H1 (cell line): Measurements from ENCODE around the gene RIPOR2. TPM values are rescaled to one million over a fixed set of nuclear protein-coding genes. Genes with fewer than 3 reads are reported as not detected.

ENCODE experiments used
- CTCF ChIA-PET: fragments of 300-600 bp; sonication (Branson Sonifier 250); formaldehyde crosslinking; loops from one replicate; lab custom pipeline; 2021; ENCODE audit not compliant: partially characterized antibody; lab: Charles Lee
- POLR2A ChIA-PET: fragments of 300-600 bp; sonication (Branson Sonifier 250); formaldehyde crosslinking; loops from one replicate; lab custom pipeline; 2021; ENCODE audit warnings: inconsistent platforms; ENCODE audit not compliant: partially characterized antibody; lab: Charles Lee
- DNase-seq, 2 experiments: peaks; one replicate each; pipeline versions ENCODE4 v3.0.0 to v3.0.0-alpha.2; 2010 to 2022; ENCODE audit warnings: low spot score in 2 of 2, low read depth in 1 of 2, mixed read lengths in 1 of 2
- FAIRE-seq: peaks from 2 replicates; lab custom pipeline; 2011; peaks lifted over from hg19 to GRCh38; lab: Jason Lieb, UNC
- H2AFZ ChIP-seq: 2 replicates; pipeline ENCODE4 v1.8.1; 2012; ENCODE audit warnings: low read length, inconsistent platforms
- H2AK5ac ChIP-seq: 2 replicates; pipeline ENCODE4 v1.6.1; 2013; ENCODE audit warnings: low read depth, low read length
- H2BK120ac ChIP-seq: replicated peaks from 2 replicates; pipeline ENCODE3; 2013; ENCODE audit warnings: low read depth, low read length, inconsistent platforms
- H2BK12ac ChIP-seq: 2 replicates; pipeline ENCODE4 v1.6.1; 2013; ENCODE audit warnings: low read depth, low read length
- H2BK15ac ChIP-seq: 2 replicates; pipeline ENCODE4 v1.6.1; 2013; ENCODE audit warnings: low read length
- H2BK20ac ChIP-seq: 2 replicates; pipeline ENCODE4 v1.6.1; 2013; ENCODE audit warnings: low read length
- H2BK5ac ChIP-seq: 2 replicates; pipeline ENCODE4 v1.6.1; 2013; ENCODE audit warnings: low read depth, low read length
- H3K14ac ChIP-seq: 2 replicates; pipeline ENCODE4 v1.6.1; 2013; ENCODE audit warnings: inconsistent platforms; ENCODE audit not compliant: insufficient read length
- H3K18ac ChIP-seq: 2 replicates; pipeline ENCODE4 v1.6.1; 2013; ENCODE audit warnings: low read length; ENCODE audit errors: extremely low read depth
- H3K23ac ChIP-seq: 2 replicates; pipeline ENCODE4 v1.6.1; 2013; ENCODE audit warnings: inconsistent platforms; ENCODE audit not compliant: insufficient read length
- H3K23me2 ChIP-seq: 2 replicates; pipeline ENCODE4 v1.6.1; 2013; ENCODE audit warnings: low read depth, low read length
- H3K27ac ChIP-seq: 2 replicates; pipeline ENCODE4 v1.6.1; 2011; ENCODE audit warnings: low read depth, low read length, inconsistent platforms
- H3K27me3 ChIP-seq, 4 experiments: replicated peaks in 1 of 4; 1 replicate in 1 of 4; 2 replicates in 3 of 4; pipeline versions ENCODE4 v1.6.1 to v1.8.1; 2011 to 2013; ENCODE audit warnings: low read length in 3 of 4, mild to moderate bottlenecking in 3 of 4, inconsistent platforms in 2 of 4, mixed read lengths in 2 of 4, moderate library complexity in 1 of 4; ENCODE audit not compliant: control insufficient read depth in 3 of 4, insufficient read depth in 3 of 4; ENCODE audit errors: extremely low read depth in 1 of 4
- H3K36me3 ChIP-seq, 4 experiments: 2 replicates each; pipeline versions ENCODE4 v1.6.1 to v1.8.1; 2011 to 2013; ENCODE audit warnings: mild to moderate bottlenecking in 4 of 4, low read length in 3 of 4, moderate library complexity in 2 of 4, control low read depth in 1 of 4, inconsistent platforms in 1 of 4; ENCODE audit not compliant: insufficient read depth in 4 of 4, control insufficient read depth in 2 of 4
- H3K4ac ChIP-seq: replicated peaks from 2 replicates; pipeline ENCODE3; 2013; ENCODE audit warnings: low read length, low read depth, mixed read lengths, inconsistent platforms; ENCODE audit not compliant: insufficient read length
- H3K4me1 ChIP-seq, 4 experiments: replicated peaks in 1 of 4; 1 replicate in 1 of 4; 2 replicates in 3 of 4; pipeline versions ENCODE4 v1.6.1 to v1.8.1; 2011 to 2013; ENCODE audit warnings: low read length in 3 of 4, inconsistent platforms in 2 of 4, mixed read lengths in 1 of 4; ENCODE audit not compliant: insufficient read depth in 4 of 4, control insufficient read depth in 3 of 4
- H3K4me2 ChIP-seq, 2 experiments: 2 replicates each; pipeline versions ENCODE4 v1.6.1 to v1.8.1; 2011 to 2013; ENCODE audit warnings: low read depth in 2 of 2, low read length in 2 of 2, control low read depth in 1 of 2, inconsistent platforms in 1 of 2, mild to moderate bottlenecking in 1 of 2; ENCODE audit not compliant: insufficient read depth in 1 of 2
- H3K4me3 ChIP-seq, 4 experiments: fragments of 200-600, 300-600 bp in 1 of 4; sonication (generic), shearing (Covaris generic), sonication (Bioruptor Twin) in 1 of 4; 2 replicates each; pipeline versions ENCODE4 v1.5.1 to v1.8.1; 2011 to 2016; ENCODE audit warnings: low read length in 4 of 4, low read depth in 3 of 4, control low read depth in 2 of 4, inconsistent platforms in 2 of 4, mild to moderate bottlenecking in 2 of 4, mixed read lengths in 1 of 4, moderate library complexity in 1 of 4; ENCODE audit not compliant: insufficient read depth in 2 of 4; ENCODE audit errors: extremely low read depth in 1 of 4
- H3K56ac ChIP-seq: replicated peaks from 2 replicates; pipeline ENCODE3; 2013; ENCODE audit warnings: low read depth, mild to moderate bottlenecking, mixed read lengths, low read length, inconsistent platforms; ENCODE audit not compliant: insufficient read length
- H3K79me1 ChIP-seq: 2 replicates; pipeline ENCODE4 v1.6.1; 2013; ENCODE audit warnings: low read depth, low read length, control low read depth
- H3K79me2 ChIP-seq, 2 experiments: 2 replicates each; pipeline versions ENCODE4 v1.6.1 to v1.8.1; 2012 to 2013; ENCODE audit warnings: low read length in 2 of 2, mild to moderate bottlenecking in 2 of 2, inconsistent platforms in 1 of 2; ENCODE audit not compliant: insufficient read depth in 2 of 2, control insufficient read depth in 1 of 2
- H3K9ac ChIP-seq, 4 experiments: replicated peaks in 1 of 4; 1 replicate in 1 of 4; 2 replicates in 3 of 4; pipeline versions ENCODE4 v1.6.1 to v1.8.1; 2011 to 2013; ENCODE audit warnings: low read depth in 3 of 4, low read length in 3 of 4, control low read depth in 2 of 4, mild to moderate bottlenecking in 2 of 4, moderate library complexity in 2 of 4, inconsistent platforms in 1 of 4; ENCODE audit errors: extremely low read depth in 1 of 4
- H3K9me3 ChIP-seq, 2 experiments: 2 replicates each; pipeline versions ENCODE4 v1.6.1 to v1.8.1; 2012 to 2013; ENCODE audit warnings: mild to moderate bottlenecking in 2 of 2, moderate library complexity in 2 of 2, control low read depth in 1 of 2, inconsistent platforms in 1 of 2, low read depth in 1 of 2, low read length in 1 of 2, mixed read lengths in 1 of 2; ENCODE audit not compliant: insufficient read depth in 2 of 2
- H4K20me1 ChIP-seq, 2 experiments: replicated peaks in 1 of 2; 2 replicates each; pipeline versions ENCODE3 to v1.8.1; 2011 to 2013; ENCODE audit warnings: inconsistent platforms in 2 of 2, low read length in 2 of 2, mild to moderate bottlenecking in 1 of 2; ENCODE audit not compliant: insufficient read depth in 2 of 2, control insufficient read depth in 1 of 2
- H4K5ac ChIP-seq: 2 replicates; pipeline ENCODE4 v1.6.1; 2013; ENCODE audit warnings: low read length, low read depth, mixed read lengths, inconsistent platforms; ENCODE audit not compliant: insufficient read length
- H4K8ac ChIP-seq: 2 replicates; pipeline ENCODE4 v1.8.0; 2013; ENCODE audit warnings: mild to moderate bottlenecking, moderate library complexity, low read length, inconsistent platforms; ENCODE audit not compliant: insufficient read depth; ENCODE audit errors: extremely low read depth
- H4K91ac ChIP-seq: replicated peaks from 2 replicates; pipeline ENCODE3; 2013; ENCODE audit warnings: low read length, mixed read lengths, inconsistent platforms; ENCODE audit not compliant: insufficient read length
- BRCA1 ChIP-seq: IDR thresholded peaks from 2 replicates; pipeline ENCODE4 v1.6.1; 2012; ENCODE audit warnings: low read depth, low read length, improper control_type of control experiment
- CBX8 ChIP-seq: fragments of 300-800, 300-1000 bp; sonication (generic); IDR thresholded peaks from 2 replicates; pipeline ENCODE4 v1.7.1; 2016; ENCODE audit warnings: low read depth, low read length, borderline replicate concordance
- CHD2 ChIP-seq: IDR thresholded peaks from 2 replicates; pipeline ENCODE4 v1.6.1; 2012; ENCODE audit warnings: low read length, improper control_type of control experiment
- CREB1 ChIP-seq: IDR thresholded peaks from 2 replicates; pipeline ENCODE4 v1.6.1; 2012; ENCODE audit warnings: inconsistent platforms
- CTBP2 ChIP-seq: IDR thresholded peaks from 2 replicates; pipeline ENCODE4 v1.7.0; 2011; ENCODE audit warnings: borderline replicate concordance, mild to moderate bottlenecking, moderate library complexity, mixed read lengths, low read length; ENCODE audit not compliant: insufficient read depth, insufficient read length
- EZH2 ChIP-seq: fragments of 200-600 bp; sonication (generic); IDR thresholded peaks from 2 replicates; pipeline ENCODE4 v1.7.1; 2012; ENCODE audit warnings: low read depth, mild to moderate bottlenecking, moderate library complexity, low read length, inconsistent platforms; ENCODE audit not compliant: severe bottlenecking
- RNF2 ChIP-seq: fragments of 200-900, 300-1000 bp; sonication (generic); IDR thresholded peaks from 2 replicates; pipeline ENCODE4 v1.7.1; 2016; ENCODE audit warnings: borderline replicate concordance, low read depth, mild to moderate bottlenecking, antibody characterized with exemption, low read length; ENCODE audit not compliant: poor library complexity, severe bottlenecking; ENCODE audit errors: missing control alignments
- ZNF274 ChIP-seq: IDR thresholded peaks from 2 replicates; pipeline ENCODE4 v1.7.0; 2012; ENCODE audit warnings: low read length, borderline replicate concordance; ENCODE audit errors: extremely low read depth
- WGBS, 2 experiments: shearing (Covaris generic) in 1 of 2; methylation state at CpG; one replicate each; pipeline versions ENCODE4 v1.1.6 to v1.1.7; 2013 to 2015; ENCODE audit warnings: low lambda C conversion rate in 2 of 2, mixed read lengths in 2 of 2, inconsistent platforms in 1 of 2, low coverage in 1 of 2, missing lambda C conversion rate in 1 of 2; ENCODE audit not compliant: insufficient replicate concordance in 2 of 2, insufficient coverage in 1 of 2, insufficient read length in 1 of 2; ENCODE audit errors: extremely low coverage in 1 of 2, missing lambda C conversion rate in 1 of 2; 5-methylcytosine and 5-hydroxymethylcytosine counted together
- polyA plus RNA-seq, 7 experiments: library from polyadenylated mRNA; depleted of rRNA in 3 of 7; stranded (reverse) in 5 of 7; unstranded in 2 of 7; fragments of >200 nt in 5 of 7; fragments of 200-250 nt in 2 of 7; gene quantifications; 1 replicate in 5 of 7; 2 replicates in 1 of 7; 4 replicates in 1 of 7; pipeline versions ENCODE4 v1.2.1 to v1.2.3, GENCODE V29; 2011 to 2013; ENCODE audit warnings: missing spikeins in 2 of 7, mixed read lengths in 2 of 7
- total RNA-seq: library from RNA; stranded (reverse); fragmentation: NEBNext Ultra II Directional; extraction: Animal tissue kit (Norgen Biotek cat#: 25700); gene quantifications from 2 replicates; pipeline ENCODE4 v1.2.1, GENCODE V29; 2021

The RIPOR2 gene
- total and polyA plus RNA-seq, 2 of the 8 experiments (the other 6 are each of a cell fraction or from before 2014, with no cell fraction given), result 16.7 to 45.6 TPM

DNA sequence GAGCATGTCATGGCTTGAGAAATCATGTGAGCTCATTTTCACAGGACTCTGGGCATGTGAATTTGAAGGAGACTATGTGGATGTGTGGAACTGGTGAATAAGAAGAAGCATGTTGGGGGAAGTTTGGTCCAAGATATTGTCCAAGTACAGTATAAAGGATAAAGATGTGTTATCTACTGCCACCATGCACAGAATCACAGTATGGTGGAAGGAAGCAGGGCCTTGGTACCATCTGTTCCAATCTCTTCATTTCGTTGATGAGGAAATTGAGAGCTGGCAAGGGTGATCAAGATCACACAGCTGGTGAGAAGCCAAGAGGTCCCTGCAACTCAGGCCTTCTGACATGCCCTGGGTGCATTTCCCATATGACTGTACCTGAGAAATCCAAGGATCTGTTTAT is 31.5 kb upstream of the RIPOR2 start:
- H3K23me2 ChIP-seq, result peaks cover 2% of the 10 kb centered on the region; the same call in 1 of the 2 replicates
- H3K23ac ChIP-seq, result no peak overlapping the region
- peaks cover 0 to 7% (median 2%) of the 10 kb centered on the region in 4 experiments; a peak in 2 of 7 replicates for H3K4me1 ChIP-seq
- no peak for FAIRE-seq
- no peak overlapping the region for H2AK5ac ChIP-seq
- H4K5ac ChIP-seq, result no peak overlapping the region
- no peak overlapping the region for H3K27ac ChIP-seq
- no peaks in the 10 kb centered on the region for H3K36me3 ChIP-seq
- H4K8ac ChIP-seq, result no peak overlapping the region
- no peak overlapping the region for H4K91ac ChIP-seq
- H3K4ac ChIP-seq, result no peak overlapping the region
- ChIA-PET CTCF (interaction anchor here (0.6 to 3.5 kb wide), 9 partner anchors 10 to 60 kb away, joined by 3 to 19 read pairs (median 4); no protein-coding TSS in a partner anchor), POLR2A (interaction anchor here (0.6 to 1.5 kb wide), 2 partner anchors 15 to 69 kb away, joined by 5 to 6 read pairs; no protein-coding TSS in a partner anchor)
- H3K9me3 ChIP-seq, result no peaks in the 10 kb centered on the region
- no peak overlapping the region for H2BK15ac ChIP-seq
- no peak overlapping the region for H2BK5ac ChIP-seq
- no peak overlapping the region; the same call in 1 of the 2 replicates for H2BK12ac ChIP-seq
- no peak overlapping the region for H3K14ac ChIP-seq
- no peaks in the 10 kb centered on the region for H3K27me3 ChIP-seq
- H4K20me1 ChIP-seq, result no peaks in the 10 kb centered on the region
- H3K4me3 ChIP-seq, result no peak overlapping the region
- H3K18ac ChIP-seq, result no peak overlapping the region
- H3K9ac ChIP-seq, result no peak overlapping the region
- 95% methylated on average over 1 of the region's 1 CpG; no CpG with 5 or more reads in 1 of the 2 experiments for WGBS, 2 experiments
- no peak overlapping the region for H2BK120ac ChIP-seq
- no peaks in the 10 kb centered on the region for H3K79me2 ChIP-seq
- no peak overlapping the region for H2BK20ac ChIP-seq
- H3K56ac ChIP-seq, result no peak overlapping the region
- no peak overlapping the region for H3K4me2 ChIP-seq
- no peaks in the 10 kb centered on the region for H3K79me1 ChIP-seq
- TF ChIP-seq BRCA1 (no peak), ZNF274 (no peak), CBX8 (no peak), EZH2 (no peak), CREB1 (no peak), RNF2 (no peak), CHD2 (no peak), CTBP2 (no peak)
- H2AFZ ChIP-seq, result no peak overlapping the region
- no peak for DNase-seq
